Type B pancreatic cell (in vitro differentiated cells): Measurements from ENCODE around the gene CPXM1. TPM values are rescaled to one million over a fixed set of nuclear protein-coding genes. Genes with fewer than 3 reads are reported as not detected.

Experiments used
- DNase-seq: peaks from one replicate; pipeline ENCODE4 v3.0.0; 2021; ENCODE audit warnings: mixed read lengths; ENCODE audit not compliant: unreplicated experiment; ENCODE audit errors: extremely low spot score
- H3K27ac Mint-ChIP-seq: 2 replicates; pipeline ENCODE4 v1.8.0; 2021; ENCODE audit warnings: mild to moderate bottlenecking, mixed read lengths
- H3K27me3 Mint-ChIP-seq: 2 replicates; pipeline ENCODE4 v1.8.0; 2021; ENCODE audit warnings: mixed read lengths
- H3K36me3 Mint-ChIP-seq: 2 replicates; pipeline ENCODE4 v1.8.0; 2021; ENCODE audit warnings: mixed read lengths
- H3K4me1 Mint-ChIP-seq: one replicate; pipeline ENCODE4 v1.8.0; 2021; ENCODE audit warnings: mixed read lengths; ENCODE audit not compliant: unreplicated experiment
- H3K4me3 Mint-ChIP-seq: 2 replicates; pipeline ENCODE4 v1.8.0; 2021; ENCODE audit warnings: mild to moderate bottlenecking, mixed read lengths
- H3K9me3 Mint-ChIP-seq: 2 replicates; pipeline ENCODE4 v1.8.0; 2021; ENCODE audit warnings: mixed read lengths
- total RNA-seq: library from RNA; stranded (reverse); gene quantifications from 2 replicates; pipeline ENCODE4 v1.2.1, GENCODE V29; 2021; ENCODE audit warnings: low replicate concordance
- TF ChIP-seq, protein P1 (sequence below): fragments of 200-600 bp; sonication (generic); conservative IDR thresholded peaks from 2 replicates; pipeline ENCODE4 v1.5.0; 2021; ENCODE audit warnings: antibody characterized with exemption, mild to moderate bottlenecking

CPXM1 gene
- total RNA-seq, 1 donor from 2014 or later, result 106 TPM

- peaks cover 11% of the 10 kb centered on the region for H3K4me1 Mint-ChIP-seq
- TF ChIP-seq, protein P1, sequence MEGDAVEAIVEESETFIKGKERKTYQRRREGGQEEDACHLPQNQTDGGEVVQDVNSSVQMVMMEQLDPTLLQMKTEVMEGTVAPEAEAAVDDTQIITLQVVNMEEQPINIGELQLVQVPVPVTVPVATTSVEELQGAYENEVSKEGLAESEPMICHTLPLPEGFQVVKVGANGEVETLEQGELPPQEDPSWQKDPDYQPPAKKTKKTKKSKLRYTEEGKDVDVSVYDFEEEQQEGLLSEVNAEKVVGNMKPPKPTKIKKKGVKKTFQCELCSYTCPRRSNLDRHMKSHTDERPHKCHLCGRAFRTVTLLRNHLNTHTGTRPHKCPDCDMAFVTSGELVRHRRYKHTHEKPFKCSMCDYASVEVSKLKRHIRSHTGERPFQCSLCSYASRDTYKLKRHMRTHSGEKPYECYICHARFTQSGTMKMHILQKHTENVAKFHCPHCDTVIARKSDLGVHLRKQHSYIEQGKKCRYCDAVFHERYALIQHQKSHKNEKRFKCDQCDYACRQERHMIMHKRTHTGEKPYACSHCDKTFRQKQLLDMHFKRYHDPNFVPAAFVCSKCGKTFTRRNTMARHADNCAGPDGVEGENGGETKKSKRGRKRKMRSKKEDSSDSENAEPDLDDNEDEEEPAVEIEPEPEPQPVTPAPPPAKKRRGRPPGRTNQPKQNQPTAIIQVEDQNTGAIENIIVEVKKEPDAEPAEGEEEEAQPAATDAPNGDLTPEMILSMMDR, result no peak
These were observed 40.6 kb upstream of the CPXM1 start for GRCh38 chr20:2840967-2841531.

GRCh38 chr20:2840138-2840966, 39.9 kb upstream of the CPXM1 start, which contains the start of the genes PCED1A and VPS16:
TSS of gene PCED1A (minus strand) at chr20:2840655. CDS start at chr20:2839912, 743 bp downstream.
TSS of gene VPS16 (plus strand) at chr20:2840745. CDS start at chr20:2840775, 30 bp downstream.
- no peaks in the 10 kb centered on the region for H3K27me3 Mint-ChIP-seq
- H3K4me1 Mint-ChIP-seq, result peaks cover 11% of the 10 kb centered on the region
- H3K27ac Mint-ChIP-seq, result peak within 1 kb of the TSS; percentile 78
- H3K36me3 Mint-ChIP-seq, result peaks cover 15% of the 10 kb centered on the region
- TF ChIP-seq, protein P1, result no peak
- no peaks in the 10 kb centered on the region for H3K9me3 Mint-ChIP-seq
- peak within 1 kb of the TSS; percentile 91 for H3K4me3 Mint-ChIP-seq
- DNase-seq, result peak; percentile 92

More at GRCh38 chr20:2840967-2841531, 40.6 kb upstream of the CPXM1 start:
- Mint-ChIP-seq H3K4me3 (peak overlapping the region; percentile 89), H3K36me3 (peaks cover 15% of the 10 kb centered on the region), H3K27ac (peak overlapping the region; percentile 42), H3K9me3 (no peaks in the 10 kb centered on the region), H3K27me3 (no peaks in the 10 kb centered on the region)
- DNase-seq, result no peak

GRCh38 chr20:2839732-2840137, 39.3 kb upstream of the CPXM1 start:
- H3K4me1 Mint-ChIP-seq, result peaks cover 11% of the 10 kb centered on the region
- peak overlapping the region; percentile 91 for H3K4me3 Mint-ChIP-seq
- TF ChIP-seq, protein P1, result no peak
- peak overlapping the region; percentile 78 for H3K27ac Mint-ChIP-seq
- no peaks in the 10 kb centered on the region for H3K27me3 Mint-ChIP-seq
- DNase-seq, result no peak
- H3K9me3 Mint-ChIP-seq, result no peaks in the 10 kb centered on the region
- H3K36me3 Mint-ChIP-seq, result peaks cover 15% of the 10 kb centered on the region

GRCh38 chr20:2838847-2839671, 38.6 kb upstream of the CPXM1 start:
- no peak for DNase-seq
- Mint-ChIP-seq H3K36me3 (peaks cover 15% of the 10 kb centered on the region), H3K9me3 (no peaks in the 10 kb centered on the region), H3K4me3 (peak overlapping the region; percentile 91), H3K27ac (peak overlapping the region; percentile 78), H3K4me1 (peaks cover 11% of the 10 kb centered on the region), H3K27me3 (no peaks in the 10 kb centered on the region)
- TF ChIP-seq, protein P1, result no peak

GRCh38 chr20:2838170-2838797, 37.9 kb upstream of the CPXM1 start:
- H3K36me3 Mint-ChIP-seq, result peaks cover 15% of the 10 kb centered on the region
- H3K27ac Mint-ChIP-seq, result no peak overlapping the region
- H3K9me3 Mint-ChIP-seq, result no peaks in the 10 kb centered on the region
- H3K4me3 Mint-ChIP-seq, result peak overlapping the region; percentile 69
- H3K27me3 Mint-ChIP-seq, result no peaks in the 10 kb centered on the region
- DNase-seq, result no peak
- peaks cover 11% of the 10 kb centered on the region for H3K4me1 Mint-ChIP-seq
- TF ChIP-seq, protein P1, result no peak
